GM12878 (cell line): ENCODE data around the gene KCTD8. TPM values are rescaled to one million over a fixed set of nuclear protein-coding genes. Genes with fewer than 3 reads are reported as not detected.

Source experiments
- ATAC-seq: fragments of 200-7000 bp; cut with Tn5 transposase; 3 replicates; pipeline ENCODE4 v1.9.1; 2020; ENCODE audit warnings: mild to moderate bottlenecking, moderate library complexity
- BruUV-seq: library from RNA; stranded (reverse); fragments of 400-500 nt; replicated peaks from 2 replicates; lab custom pipeline; 2021; lab: Mats Ljungman, UMichigan
- CTCF ChIA-PET: fragments of 300-600 bp; sonication (Branson Sonifier 250); formaldehyde crosslinking; extraction: SDS; loops from one replicate; lab custom pipeline; 2021; ENCODE audit warnings: inconsistent platforms; lab: Yijun Ruan, JAX
- POLR2A ChIA-PET: fragments of 350-600 bp; formaldehyde crosslinking; extraction: SDS; loops from one replicate; lab custom pipeline; 2021; ENCODE audit warnings: inconsistent platforms; lab: Charles Lee
- RAD21 ChIA-PET: fragments of 300-600 bp; sonication (Branson Sonifier 250); formaldehyde crosslinking; loops from one replicate; lab custom pipeline; 2023; ENCODE audit warnings: antibody characterized with exemption; ENCODE audit not compliant: unreplicated experiment; lab: Charles Lee
- SMC1A ChIA-PET: fragments of 300-600 bp; sonication (Branson Sonifier 250); formaldehyde crosslinking; loops from one replicate; lab custom pipeline; 2023; ENCODE audit not compliant: unreplicated experiment, uncharacterized antibody; lab: Charles Lee
- DNase-seq: peaks from one replicate; pipeline ENCODE4 v3.0.0-alpha.2; 2011; ENCODE audit warnings: low read depth, low spot score
- FAIRE-seq: peaks from 3 replicates; lab custom pipeline; 2011; peaks lifted over from hg19 to GRCh38; lab: Jason Lieb, UNC
- H2AFZ ChIP-seq: 2 replicates; pipeline ENCODE4 v1.6.0; 2011; ENCODE audit warnings: low read depth, low read length, control low read depth; ENCODE audit not compliant: control insufficient read depth
- H3K27ac ChIP-seq: 2 replicates; pipeline ENCODE4 v1.5.1; 2011; ENCODE audit warnings: control low read depth; ENCODE audit not compliant: control insufficient read depth, insufficient read depth
- H3K27me3 ChIP-seq, 2 experiments: replicated peaks in 1 of 2; 2 replicates each; pipeline versions ENCODE4 v1.6.0 to v1.6.1; 2011; ENCODE audit warnings: low read length in 1 of 2; ENCODE audit not compliant: control insufficient read depth in 2 of 2, insufficient read depth in 2 of 2
- H3K36me3 ChIP-seq, 2 experiments: 2 replicates each; pipeline ENCODE4 v1.5.1; 2011; ENCODE audit warnings: low read length in 1 of 2; ENCODE audit not compliant: control insufficient read depth in 2 of 2, insufficient read depth in 2 of 2
- H3K4me1 ChIP-seq: 2 replicates; pipeline ENCODE4 v1.6.1; 2011; ENCODE audit warnings: mild to moderate bottlenecking, low read length, moderate library complexity, mixed read lengths; ENCODE audit not compliant: control insufficient read depth, insufficient read depth
- H3K4me2 ChIP-seq: 2 replicates; pipeline ENCODE4 v1.6.0; 2011; ENCODE audit warnings: control low read depth; ENCODE audit not compliant: control insufficient read depth, insufficient read depth
- H3K4me3 ChIP-seq: fragments of 200-600 bp; sonication (generic); 2 replicates; pipeline ENCODE4 v1.5.1; 2016
- H3K79me2 ChIP-seq: 2 replicates; pipeline ENCODE4 v1.6.0; 2011; ENCODE audit warnings: low read length; ENCODE audit not compliant: control insufficient read depth, insufficient read depth
- H3K9ac ChIP-seq: 2 replicates; pipeline ENCODE4 v1.8.0; 2011; ENCODE audit warnings: low read length, control low read depth, mixed read lengths; ENCODE audit not compliant: control insufficient read depth, insufficient read depth
- H3K9me3 ChIP-seq: replicated peaks from 3 replicates; pipeline ENCODE4 v1.5.1; 2011; ENCODE audit warnings: mild to moderate bottlenecking, low read length; ENCODE audit not compliant: control insufficient read depth, insufficient read depth
- H4K20me1 ChIP-seq: 2 replicates; pipeline ENCODE4 v1.6.0; 2011; ENCODE audit not compliant: control insufficient read depth, insufficient read depth
- HDGF ChIP-seq: fragments of 450-650 bp; IDR thresholded peaks from 2 replicates; pipeline ENCODE4 v1.6.1; 2016; ENCODE audit warnings: antibody characterized with exemption
- IKZF2 ChIP-seq, 2 experiments: fragments of 450-650 bp; IDR thresholded peaks; 2 replicates each; pipeline ENCODE4 v1.6.1; 2017; ENCODE audit warnings: mild to moderate bottlenecking in 2 of 2, moderate library complexity in 2 of 2
- IRF3 ChIP-seq: fragments of 450-650 bp; IDR thresholded peaks from 2 replicates; pipeline ENCODE4 v1.6.1; 2014; ENCODE audit warnings: mild to moderate bottlenecking
- JUNB ChIP-seq: IDR thresholded peaks from 2 replicates; pipeline ENCODE4 v1.6.1; 2016; ENCODE audit warnings: antibody characterized with exemption, mild to moderate bottlenecking
- MYB ChIP-seq: fragments of 150-350 bp; IDR thresholded peaks from 2 replicates; pipeline ENCODE4 v1.6.1; 2014; ENCODE audit warnings: mild to moderate bottlenecking, low read depth, low read length, borderline replicate concordance
- RAD21 ChIP-seq: IDR thresholded peaks from 2 replicates; pipeline ENCODE4 v1.6.1; 2011; ENCODE audit warnings: mild to moderate bottlenecking, low read depth, low read length, moderate library complexity; ENCODE audit not compliant: insufficient read depth
- SP1 ChIP-seq: IDR thresholded peaks from one replicate; pipeline ENCODE4 v1.6.1; 2011; ENCODE audit warnings: low read depth, low read length
- WGBS: methylation state at CpG from one replicate; pipeline ENCODE4 v1.1.6; 2016; ENCODE audit warnings: low lambda C conversion rate; ENCODE audit not compliant: insufficient replicate concordance, insufficient coverage; ENCODE audit errors: missing lambda C conversion rate; 5-methylcytosine and 5-hydroxymethylcytosine counted together
- in situ Hi-C: fragments of 300-500 bp; cut with MboI; formaldehyde crosslinking; loops from 9 replicates; pipeline ENCODE4 v1.14.3; 2018; ENCODE audit warnings: mixed read lengths
- intact Hi-C: fragments of 100-400 bp; cut with micrococcal nuclease; formaldehyde crosslinking; loops from one replicate; pipeline ENCODE4 v1.14.2; 2022; ENCODE audit not compliant: unreplicated experiment
- polyA plus RNA-seq, 11 experiments: library from polyadenylated mRNA; depleted of rRNA in 4 of 11; unstranded in 6 of 11; stranded (reverse) in 5 of 11; fragments of >200 nt; fragmentation: Nextera tagmentation in 4 of 11; fragmentation: Illumina TruSeq in 1 of 11; extraction: Ambion mirVana in 4 of 11; extraction: Trizol in 1 of 11; gene quantifications; 1 replicate in 1 of 11; 2 replicates in 10 of 11; pipeline versions ENCODE4 v1.2.1 to v1.2.3, GENCODE V29; 2011 to 2016; ENCODE audit warnings: inconsistent platforms in 2 of 11, missing spikeins in 2 of 11, low read depth in 1 of 11
- total RNA-seq, 4 experiments: library from RNA; depleted of rRNA in 3 of 4; stranded (reverse); fragments of >200 nt in 3 of 4; fragmentation: Illumina TruSeq in 1 of 4; extraction: Trizol in 1 of 4; gene quantifications; 2 replicates each; pipeline versions ENCODE4 v1.2.1 to v1.2.3, GENCODE V29; 2013 to 2021

KCTD8 gene
- total and polyA plus RNA-seq, 10 of the 15 experiments (the other 5 are each of a cell fraction or from before 2014, with no cell fraction given), result 0.06 TPM; not detected in 9

- in situ Hi-C loops (no loop called here), intact Hi-C loops (no loop called here)
- DNase-seq (no peak), FAIRE-seq (no peak), ATAC-seq (no peak)
- no peak overlapping the region for H2AFZ ChIP-seq
- no peak overlapping the region for H3K27ac ChIP-seq
- H4K20me1 ChIP-seq, result no peaks in the 10 kb centered on the region
- ChIA-PET SMC1A (no interaction called here), POLR2A (no interaction called here), RAD21 (no interaction called here), CTCF (no interaction called here)
- H3K4me2 ChIP-seq, result no peak overlapping the region
- H3K9ac ChIP-seq, result no peak overlapping the region
- WGBS, result 57% methylated on average over 1 of the region's 1 CpG
- no peak overlapping the region for H3K4me3 ChIP-seq
- no peaks in the 10 kb centered on the region for H3K27me3 ChIP-seq
- H3K79me2 ChIP-seq, result no peaks in the 10 kb centered on the region
- H3K4me1 ChIP-seq, result no peaks in the 10 kb centered on the region
- H3K36me3 ChIP-seq, result no peaks in the 10 kb centered on the region
- no peaks in the 10 kb centered on the region for H3K9me3 ChIP-seq
- BruUV-seq, result no TSS peak
- TF ChIP-seq MYB (no peak), IKZF2 (IDR thresholded peaks at IDR 0.05) (no peak), JUNB (no peak), IRF3 (no peak), HDGF (no peak), RAD21 (no peak), SP1 (no peak)
Measured at GRCh38 chr4:44415251-44415650, 33.4 kb downstream of the KCTD8 start.
